Spleen (tissue), 11 donors: ENCODE measurements around the gene P2RY6. TPM values are rescaled to one million over a fixed set of nuclear protein-coding genes. Genes with fewer than 3 reads are reported as not detected.

Experiments used
- DNase-seq: peaks from one replicate; pipeline ENCODE4 v3.0.0-alpha.2; 2020
- H3K27ac ChIP-seq, 8 donors: fragments of 200-600 bp; sonication (generic) in 7 of 8; 1 replicate in 4 of 8; 2 replicates in 4 of 8; pipeline versions ENCODE4 v1.5.0 to v1.8.0; 2016 to 2021; ENCODE audit warnings: inconsistent platforms in 4 of 8, mild to moderate bottlenecking in 4 of 8, moderate library complexity in 1 of 8
- H3K27me3 ChIP-seq, 7 donors: fragments of 200-600 bp; sonication (generic) in 6 of 7; replicated peaks in 1 of 7; 1 replicate in 4 of 7; 2 replicates in 3 of 7; pipeline versions ENCODE4 v1.5.0 to v1.8.0; 2016 to 2021; ENCODE audit warnings: inconsistent platforms in 3 of 7, mild to moderate bottlenecking in 1 of 7
- H3K36me3 ChIP-seq, 6 donors: fragments of 200-600 bp; sonication (generic) in 5 of 6; 1 replicate in 4 of 6; 2 replicates in 2 of 6; pipeline versions ENCODE4 v1.5.0 to v1.8.0; 2016 to 2021; ENCODE audit warnings: inconsistent platforms in 2 of 6
- H3K4me1 ChIP-seq, 6 donors: fragments of 200-600 bp; sonication (generic) in 5 of 6; 1 replicate in 3 of 6; 2 replicates in 3 of 6; pipeline versions ENCODE4 v1.5.0 to v1.8.0; 2016 to 2021; ENCODE audit warnings: inconsistent platforms in 3 of 6
- H3K4me3 ChIP-seq, 8 donors: fragments of 200-600 bp; sonication (generic) in 7 of 8; 1 replicate in 4 of 8; 2 replicates in 4 of 8; pipeline versions ENCODE4 v1.5.0 to v1.8.0; 2016 to 2021; ENCODE audit warnings: inconsistent platforms in 4 of 8, mild to moderate bottlenecking in 4 of 8, moderate library complexity in 2 of 8
- H3K9me3 ChIP-seq, 8 donors: fragments of 200-600 bp; sonication (generic) in 7 of 8; 1 replicate in 4 of 8; 2 replicates in 4 of 8; pipeline versions ENCODE4 v1.5.0 to v1.8.0; 2016 to 2021; ENCODE audit warnings: inconsistent platforms in 4 of 8
- POLR2A ChIP-seq, 3 donors: fragments of 450-650 bp; IDR thresholded peaks; one replicate each; pipeline ENCODE4 v1.5.1; 2017; ENCODE audit warnings: antibody characterized with exemption in 3 of 3, mild to moderate bottlenecking in 1 of 3
- POLR2AphosphoS5 ChIP-seq, 3 donors: sonication (generic); formaldehyde crosslinking; IDR thresholded peaks; one replicate each; pipeline ENCODE4 v1.5.1; 2017; ENCODE audit warnings: antibody characterized with exemption in 3 of 3
- WGBS, 5 donors: extraction: QIAGEN DNeasy Blood & Tissue Kit in 3 of 5; methylation state at CpG; one replicate each; pipeline versions ENCODE4 v1.1.5 to v1.1.7; 2013 to 2018; 5-methylcytosine and 5-hydroxymethylcytosine counted together
- intact Hi-C: fragments of 100-400 bp; cut with DNase I; formaldehyde crosslinking; loops from one replicate; pipeline ENCODE4 v1.15.0; 2023; ENCODE audit warnings: low total_unique reads
- polyA plus RNA-seq, 3 donors: library from polyadenylated mRNA; stranded (reverse); fragments of 200-250 nt; gene quantifications; one replicate each; pipeline ENCODE4 v1.2.1, GENCODE V29; 2013
- total RNA-seq, 7 donors: library from RNA; depleted of rRNA in 3 of 7; stranded (reverse); fragments of >200 nt in 3 of 7; fragmentation: NEBNext Ultra II Directional in 4 of 7; extraction: Animal tissue kit (Norgen Biotek cat#: 25700) in 4 of 7; gene quantifications; one replicate each; pipeline versions ENCODE4 v1.1.0 to v1.2.1, GENCODE V29; 2016 to 2021
- TF ChIP-seq, protein P1 (sequence below), 11 experiments: fragments of 200-600 bp in 7 of 11; fragments of 450-650 bp in 4 of 11; sonication (generic) in 4 of 11; IDR thresholded peaks in 8 of 11; conservative IDR thresholded peaks in 3 of 11; 1 replicate in 7 of 11; 2 replicates in 4 of 11; pipeline versions ENCODE4 v1.4.0 to v1.8.0; 2016 to 2021; ENCODE audit warnings: antibody characterized with exemption in 11 of 11, inconsistent platforms in 4 of 11, mild to moderate bottlenecking in 1 of 11
- donor health status: healthy with polysubstance abuse.
- donor health status: DM: no; HTN: no; CAD: no; lungs with moderate emphysema.
- donor health status: DM: no; HTN: no; CAD: no.
- donor health status: Bipolar disorder and iron deficiency.
- donor health status: healthy.
- donor health status: DM: no; HTN: no; CAD: no.
- donor health status: DM: yes; HTN: yes; CAD: no.

The P2RY6 gene
- total and polyA plus RNA-seq, 10 donors = 8.2 to 109 (median 56.9) TPM

DNA sequence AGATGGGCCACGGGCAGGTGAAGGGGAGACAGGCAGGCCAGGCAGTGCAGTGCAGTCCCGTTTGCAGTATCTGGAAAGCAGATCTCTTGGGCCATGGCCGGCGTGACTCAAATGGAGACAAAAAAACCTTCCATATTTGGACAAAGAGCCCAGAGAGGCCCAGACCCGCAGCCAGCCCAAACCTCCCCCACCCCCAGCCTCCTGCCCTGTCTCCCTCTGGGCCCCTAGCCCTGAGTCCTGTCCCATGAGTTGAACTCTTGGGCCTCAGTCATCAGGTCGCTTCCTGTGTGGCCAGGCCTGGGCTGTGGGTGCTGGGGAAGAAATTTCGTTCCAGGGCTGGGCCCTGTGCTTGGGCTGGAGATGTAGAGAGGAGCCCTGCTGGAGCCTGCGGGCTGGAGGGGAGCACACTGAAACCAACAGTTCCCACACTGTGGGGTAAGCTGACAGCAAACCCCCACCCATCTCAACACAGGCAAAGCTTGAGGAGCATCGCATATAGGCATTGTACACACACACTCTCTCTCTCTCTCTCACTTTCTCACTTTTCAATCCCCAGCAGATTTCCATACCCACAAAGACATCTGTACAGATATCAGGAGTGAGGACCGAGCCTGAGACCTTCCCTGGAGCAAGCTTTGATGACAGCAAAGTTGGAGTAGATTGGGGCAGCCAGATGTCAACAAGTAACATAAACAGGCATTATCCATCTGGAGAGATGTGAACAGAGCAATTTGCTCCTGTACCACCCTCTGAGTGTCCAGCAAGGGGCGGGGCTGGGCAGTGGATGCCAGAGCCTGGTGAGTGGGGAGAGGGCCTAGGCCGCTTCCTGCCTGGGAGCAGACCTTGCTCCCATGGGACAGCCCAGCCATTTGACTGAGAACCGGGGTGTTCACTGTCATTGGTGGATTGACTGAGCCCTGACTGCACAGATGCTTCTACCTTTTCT lies 53.2 kb downstream of the P2RY6 start:
- no peak overlapping the region for H3K4me3 ChIP-seq
- H3K9me3 ChIP-seq = no peaks in the 10 kb centered on the region
- peak overlapping the region; percentile 42 to 83 (median 74) for H3K27ac ChIP-seq
- TF ChIP-seq POLR2AphosphoS5 (IDR thresholded peaks at IDR 0.05) = peak; percentile 6 to 44 (median 22)
- TF ChIP-seq, protein P1, sequence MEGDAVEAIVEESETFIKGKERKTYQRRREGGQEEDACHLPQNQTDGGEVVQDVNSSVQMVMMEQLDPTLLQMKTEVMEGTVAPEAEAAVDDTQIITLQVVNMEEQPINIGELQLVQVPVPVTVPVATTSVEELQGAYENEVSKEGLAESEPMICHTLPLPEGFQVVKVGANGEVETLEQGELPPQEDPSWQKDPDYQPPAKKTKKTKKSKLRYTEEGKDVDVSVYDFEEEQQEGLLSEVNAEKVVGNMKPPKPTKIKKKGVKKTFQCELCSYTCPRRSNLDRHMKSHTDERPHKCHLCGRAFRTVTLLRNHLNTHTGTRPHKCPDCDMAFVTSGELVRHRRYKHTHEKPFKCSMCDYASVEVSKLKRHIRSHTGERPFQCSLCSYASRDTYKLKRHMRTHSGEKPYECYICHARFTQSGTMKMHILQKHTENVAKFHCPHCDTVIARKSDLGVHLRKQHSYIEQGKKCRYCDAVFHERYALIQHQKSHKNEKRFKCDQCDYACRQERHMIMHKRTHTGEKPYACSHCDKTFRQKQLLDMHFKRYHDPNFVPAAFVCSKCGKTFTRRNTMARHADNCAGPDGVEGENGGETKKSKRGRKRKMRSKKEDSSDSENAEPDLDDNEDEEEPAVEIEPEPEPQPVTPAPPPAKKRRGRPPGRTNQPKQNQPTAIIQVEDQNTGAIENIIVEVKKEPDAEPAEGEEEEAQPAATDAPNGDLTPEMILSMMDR (IDR thresholded peaks at IDR 0.05 in 8 of 11, conservative IDR thresholded peaks at IDR 0.05 in 3 of 11) = no peak
- H3K27me3 ChIP-seq = no peaks in the 10 kb centered on the region
- no peaks in the 10 kb centered on the region for H3K36me3 ChIP-seq
- DNase-seq = no peak
- intact Hi-C loops = no loop called here
- 53 to 77% (median 72%) methylated on average over 12 to 13 of the region's 13 CpGs for WGBS, 5 donors
- H3K4me1 ChIP-seq = peaks cover 23 to 95% (median 60%) of the 10 kb centered on the region in 6 donors

- 49 to 65% (median 54%) methylated on average over 8 to 10 of the region's 10 CpGs for WGBS, 5 donors
- no peak overlapping the region for H3K4me3 ChIP-seq
- intact Hi-C loops = no loop called here
- TF ChIP-seq, protein P1 (IDR thresholded peaks at IDR 0.05 in 8 of 11, conservative IDR thresholded peaks at IDR 0.05 in 3 of 11) = no peak
- TF ChIP-seq POLR2A (IDR thresholded peaks at IDR 0.05) (no peak), POLR2AphosphoS5 (IDR thresholded peaks at IDR 0.05) (no peak)
- DNase-seq = no peak
- no peaks in the 10 kb centered on the region for H3K9me3 ChIP-seq
- H3K36me3 ChIP-seq = no peaks in the 10 kb centered on the region
- H3K4me1 ChIP-seq = peaks cover 16 to 93% (median 48%) of the 10 kb centered on the region in 6 donors
- no peaks in the 10 kb centered on the region for H3K27me3 ChIP-seq
- H3K27ac ChIP-seq = peak overlapping the region; percentile 4 to 83 (median 44)
These were observed 55.0 kb downstream of the P2RY6 start for GRCh38 chr11:73326929-73327811.

DNA sequence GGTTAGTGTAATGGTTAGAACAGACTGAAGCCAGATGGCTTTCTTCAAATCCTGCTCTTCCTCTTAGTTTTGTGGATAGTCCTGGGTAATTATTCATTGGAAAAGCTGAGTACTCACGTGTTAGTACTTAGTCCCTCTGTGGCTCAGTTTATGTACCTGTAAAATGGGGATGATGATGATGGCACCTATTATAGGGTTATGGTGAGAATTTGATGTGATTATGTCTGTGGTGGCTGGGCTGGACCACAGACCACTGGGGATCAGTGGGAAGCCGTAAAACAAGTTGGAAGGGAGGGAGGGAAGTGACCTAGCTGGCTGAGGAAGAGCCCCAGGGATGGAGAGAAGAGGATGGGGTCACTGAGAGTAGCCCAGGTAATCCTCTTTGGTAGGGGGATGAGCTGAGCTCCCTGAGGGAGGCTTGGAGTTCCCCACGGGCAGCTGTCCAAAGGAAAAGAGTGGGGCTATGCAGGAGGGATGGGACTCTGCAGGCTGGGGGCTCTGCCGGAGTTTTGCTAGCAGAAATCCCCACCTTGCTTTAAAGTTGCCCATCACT lies 55.8 kb downstream of the P2RY6 start:
- intact Hi-C loops = no loop called here
- TF ChIP-seq, protein P1 (IDR thresholded peaks at IDR 0.05 in 8 of 11, conservative IDR thresholded peaks at IDR 0.05 in 3 of 11) = no peak
- TF ChIP-seq POLR2A (IDR thresholded peaks at IDR 0.05) (no peak), POLR2AphosphoS5 (IDR thresholded peaks at IDR 0.05) (no peak)
- no peaks in the 10 kb centered on the region for H3K27me3 ChIP-seq
- H3K9me3 ChIP-seq = no peaks in the 10 kb centered on the region
- peaks cover 9 to 92% (median 46%) of the 10 kb centered on the region in 6 donors for H3K4me1 ChIP-seq
- H3K36me3 ChIP-seq = no peaks in the 10 kb centered on the region
- no peak overlapping the region for H3K4me3 ChIP-seq
- no peak for DNase-seq
- 64 to 79% (median 77%) methylated on average over 4 of the region's 4 CpGs for WGBS, 5 donors
- H3K27ac ChIP-seq = peak overlapping the region in 6 of 8 donors; percentile 34 to 83 (median 60)
